PC-9 (cell line): ENCODE results near the gene PPP2R1B.

Experiments
- CTCF ChIP-seq: fragments of 200-600 bp; sonication (generic); conservative IDR thresholded peaks from 2 replicates; pipeline ENCODE4 v1.6.1; 2017; ENCODE audit warnings: mixed run types, antibody characterized with exemption, mild to moderate bottlenecking, moderate library complexity
- EZH2 ChIP-seq: fragments of 200-600 bp; sonication (generic); IDR thresholded peaks from 2 replicates; pipeline ENCODE4 v1.8.0; 2017; ENCODE audit warnings: antibody characterized with exemption, low read depth

DNA sequence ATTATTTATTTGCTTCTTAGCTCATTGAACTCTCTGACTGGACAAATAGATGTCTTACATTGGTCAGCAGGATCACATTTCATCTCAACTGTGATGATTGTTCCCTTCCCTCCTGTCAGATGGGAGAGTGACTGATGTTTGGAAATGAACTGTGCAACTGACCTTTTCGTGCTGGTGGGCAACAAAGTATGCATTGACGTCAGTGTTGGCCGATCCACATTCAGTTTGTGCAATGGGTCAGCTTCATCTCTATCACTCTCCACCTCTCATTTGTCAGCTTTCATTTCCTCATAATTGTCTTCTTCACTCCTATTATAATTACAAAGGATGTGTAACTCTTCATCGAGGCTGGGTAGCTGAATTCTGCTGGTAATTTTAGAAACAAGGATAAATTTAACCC is 71.3 kb downstream of the PPP2R1B start:
- no peak for TF ChIP-seq CTCF
- TF ChIP-seq EZH2, result no peak
